ENCODE data around the gene VWA2. TPM values are rescaled to one million over a fixed set of nuclear protein-coding genes. Genes with fewer than 3 reads are reported as not detected.

Gene VWA2
- total RNA-seq, 2 donors from 2014 or later = 1.7 to 2.0 TPM

GRCh38 chr10:114273910-114274309 is 34.9 kb downstream of the VWA2 start:
- Histone ChIP-seq H3K27me3 (ENCODE audit: control insufficient read depth, insufficient read depth, low read length, poor library complexity, severe bottlenecking) (no peaks in the 10 kb centered on the region), H3K4me1 (ENCODE audit: control insufficient read depth, insufficient read depth, low read length) (no peaks in the 10 kb centered on the region), H3K9ac (ENCODE audit: extremely low read depth, low read length, poor library complexity, severe bottlenecking) (no peak overlapping the region), H3K36me3 (ENCODE audit: control insufficient read depth, insufficient read depth, low read length) (no peaks in the 10 kb centered on the region), H3K4me3 (ENCODE audit: low read length) (no peak overlapping the region), H3K9me3 (ENCODE audit: control insufficient read depth, low read length) (no peaks in the 10 kb centered on the region), H3K27ac (ENCODE audit: low read depth, low read length) (no peak overlapping the region)
- H3K36me3 Mint-ChIP-seq (ENCODE audit: low read depth) = no peaks in the 10 kb centered on the region
- TF ChIP-seq, protein P1, sequence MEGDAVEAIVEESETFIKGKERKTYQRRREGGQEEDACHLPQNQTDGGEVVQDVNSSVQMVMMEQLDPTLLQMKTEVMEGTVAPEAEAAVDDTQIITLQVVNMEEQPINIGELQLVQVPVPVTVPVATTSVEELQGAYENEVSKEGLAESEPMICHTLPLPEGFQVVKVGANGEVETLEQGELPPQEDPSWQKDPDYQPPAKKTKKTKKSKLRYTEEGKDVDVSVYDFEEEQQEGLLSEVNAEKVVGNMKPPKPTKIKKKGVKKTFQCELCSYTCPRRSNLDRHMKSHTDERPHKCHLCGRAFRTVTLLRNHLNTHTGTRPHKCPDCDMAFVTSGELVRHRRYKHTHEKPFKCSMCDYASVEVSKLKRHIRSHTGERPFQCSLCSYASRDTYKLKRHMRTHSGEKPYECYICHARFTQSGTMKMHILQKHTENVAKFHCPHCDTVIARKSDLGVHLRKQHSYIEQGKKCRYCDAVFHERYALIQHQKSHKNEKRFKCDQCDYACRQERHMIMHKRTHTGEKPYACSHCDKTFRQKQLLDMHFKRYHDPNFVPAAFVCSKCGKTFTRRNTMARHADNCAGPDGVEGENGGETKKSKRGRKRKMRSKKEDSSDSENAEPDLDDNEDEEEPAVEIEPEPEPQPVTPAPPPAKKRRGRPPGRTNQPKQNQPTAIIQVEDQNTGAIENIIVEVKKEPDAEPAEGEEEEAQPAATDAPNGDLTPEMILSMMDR (conservative IDR thresholded peaks at IDR 0.05) = no peak
- WGBS, 2 experiments (ENCODE audit: insufficient coverage in 1 of 2, insufficient read length in 1 of 2) = 94 to 97% methylated on average over 3 of the region's 3 CpGs
- H3K27ac Mint-ChIP-seq = no peak overlapping the region
- DNase-seq = no peak
- no peaks in the 10 kb centered on the region for H3K27me3 Mint-ChIP-seq (ENCODE audit: insufficient read depth)
- H3K4me3 Mint-ChIP-seq = no peak overlapping the region
- H3K9me3 Mint-ChIP-seq = no peaks in the 10 kb centered on the region
- H3K4me1 Mint-ChIP-seq = peaks cover 5% of the 10 kb centered on the region

- Mint-ChIP-seq H3K9me3 (no peaks in the 10 kb centered on the region), H3K4me1 (peaks cover 5% of the 10 kb centered on the region), H3K4me3 (no peak overlapping the region), H3K27ac (no peak overlapping the region), H3K36me3 (ENCODE audit: low read depth) (no peaks in the 10 kb centered on the region), H3K27me3 (ENCODE audit: insufficient read depth) (no peaks in the 10 kb centered on the region)
- Histone ChIP-seq H3K4me1 (ENCODE audit: control insufficient read depth, insufficient read depth, low read length) (no peaks in the 10 kb centered on the region), H3K36me3 (ENCODE audit: control insufficient read depth, insufficient read depth, low read length) (no peaks in the 10 kb centered on the region), H3K27ac (ENCODE audit: low read depth, low read length) (no peak overlapping the region), H3K9ac (ENCODE audit: extremely low read depth, low read length, poor library complexity, severe bottlenecking) (no peak overlapping the region), H3K9me3 (ENCODE audit: control insufficient read depth, low read length) (no peaks in the 10 kb centered on the region), H3K27me3 (ENCODE audit: control insufficient read depth, insufficient read depth, low read length, poor library complexity, severe bottlenecking) (no peaks in the 10 kb centered on the region), H3K4me3 (ENCODE audit: low read length) (no peak overlapping the region)
- 95% methylated on average over 10 to 16 of the region's 16 CpGs for WGBS, 2 experiments (ENCODE audit: insufficient coverage in 1 of 2, insufficient read length in 1 of 2)
- no peak for DNase-seq
- TF ChIP-seq, protein P1 (conservative IDR thresholded peaks at IDR 0.05) = no peak
These were observed 35.8 kb downstream of the VWA2 start for GRCh38 chr10:114274616-114275453.

- Mint-ChIP-seq H3K27me3 (ENCODE audit: insufficient read depth) (no peaks in the 10 kb centered on the region), H3K9me3 (no peaks in the 10 kb centered on the region), H3K4me3 (no peak overlapping the region), H3K36me3 (ENCODE audit: low read depth) (no peaks in the 10 kb centered on the region), H3K4me1 (no peaks in the 10 kb centered on the region), H3K27ac (no peak overlapping the region)
- 84 to 92% methylated on average over 4 to 6 of the region's 6 CpGs for WGBS, 2 experiments (ENCODE audit: insufficient coverage in 1 of 2, insufficient read length in 1 of 2)
- no peaks in the 10 kb centered on the region for H3K36me3 ChIP-seq (ENCODE audit: control insufficient read depth, insufficient read depth, low read length)
- no peak overlapping the region for H3K27ac ChIP-seq (ENCODE audit: low read depth, low read length)
- no peaks in the 10 kb centered on the region for H3K4me1 ChIP-seq (ENCODE audit: control insufficient read depth, insufficient read depth, low read length)
- H3K27me3 ChIP-seq (ENCODE audit: control insufficient read depth, insufficient read depth, low read length, poor library complexity, severe bottlenecking) = no peaks in the 10 kb centered on the region
- no peak for DNase-seq
- H3K9me3 ChIP-seq (ENCODE audit: control insufficient read depth, low read length) = no peaks in the 10 kb centered on the region
- TF ChIP-seq, protein P1 (conservative IDR thresholded peaks at IDR 0.05) = no peak
- H3K4me3 ChIP-seq (ENCODE audit: low read length) = no peak overlapping the region
- H3K9ac ChIP-seq (ENCODE audit: extremely low read depth, low read length, poor library complexity, severe bottlenecking) = no peak overlapping the region
These were observed 37.0 kb downstream of the VWA2 start for GRCh38 chr10:114276066-114276465.
